ENCODE measurements around the gene KCNIP4.

The KCNIP4 gene

DNA sequence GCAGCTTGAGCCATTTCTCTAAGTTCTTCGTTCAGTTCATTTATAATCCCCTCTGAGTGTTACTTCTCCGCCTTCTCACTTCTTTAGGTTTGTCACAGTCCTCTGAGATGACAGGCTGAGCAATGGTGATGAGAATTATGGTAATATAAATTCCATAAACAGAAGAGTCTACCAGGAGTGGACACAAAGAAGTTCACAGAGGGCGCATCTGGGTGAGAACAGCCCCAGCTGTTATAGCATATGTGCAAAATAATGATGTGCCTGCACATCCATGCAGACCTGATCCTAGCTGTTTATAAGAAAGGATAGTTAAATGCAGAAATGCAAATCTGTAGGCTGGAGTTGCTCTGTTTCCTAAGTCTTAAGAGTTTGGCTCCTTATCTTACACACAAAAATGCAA lies 377.5 kb downstream of the KCNIP4 start:
- no peak for DNase-seq (ENCODE audit: low read depth)

DNA sequence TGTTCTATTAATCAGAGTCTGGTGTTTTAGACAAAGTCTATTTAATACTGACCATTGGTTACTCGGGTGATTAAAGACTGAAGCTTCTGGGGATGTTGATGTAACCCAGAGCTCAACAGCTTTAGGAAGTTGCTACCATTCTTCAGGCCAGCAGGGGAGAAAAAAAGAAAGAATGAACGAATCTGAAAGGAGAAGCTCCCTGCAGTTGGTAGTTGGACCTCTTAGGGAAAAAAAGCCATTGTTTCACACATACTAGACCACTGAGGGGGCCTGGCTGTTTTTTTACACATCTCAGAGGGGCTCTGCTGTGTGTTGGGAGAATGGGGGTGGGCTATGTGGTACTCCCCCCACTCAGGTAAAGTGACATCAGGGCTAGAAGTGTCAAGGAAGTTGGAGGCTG lies 378.9 kb downstream of the KCNIP4 start:
- DNase-seq (ENCODE audit: low read depth), result no peak

DNA sequence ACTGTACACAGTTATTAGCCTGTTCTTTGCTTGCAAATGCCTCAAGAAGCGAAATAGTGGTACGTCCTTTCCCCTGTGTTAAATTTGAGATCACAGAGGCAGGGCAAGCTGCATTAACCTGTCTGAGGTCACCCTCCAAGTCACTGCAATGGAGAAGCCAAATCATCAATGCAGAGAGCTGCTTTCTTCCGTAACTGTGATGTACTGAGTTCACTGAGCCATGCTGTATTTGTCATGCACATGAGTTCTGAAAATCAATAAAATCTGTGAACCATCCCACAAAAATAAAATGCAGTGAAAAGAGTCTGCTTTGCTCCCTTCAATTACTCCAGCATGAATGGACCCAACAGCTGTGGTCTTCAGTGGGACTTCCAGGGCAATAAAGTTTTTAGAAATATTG lies 393.5 kb downstream of the KCNIP4 start:
- DNase-seq (ENCODE audit: low read depth), result no peak

DNA sequence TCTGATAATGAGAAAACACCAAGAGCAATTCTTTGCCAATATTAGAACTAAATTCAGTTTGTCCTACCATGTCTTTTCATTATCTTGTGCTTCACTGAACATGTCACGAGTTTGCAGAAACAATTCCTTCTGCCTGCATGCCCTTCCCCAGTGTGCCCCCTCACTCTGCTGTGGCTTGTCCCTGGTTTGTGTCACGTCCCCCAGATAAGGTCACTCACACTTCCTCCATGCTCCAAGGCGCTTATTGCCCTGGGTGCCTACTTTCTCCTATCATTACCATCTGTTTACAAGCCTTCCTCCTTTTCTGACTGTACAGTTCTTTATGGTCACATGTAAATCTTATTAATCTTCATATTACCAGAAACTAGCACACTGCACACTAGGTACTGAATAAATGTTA lies 394.1 kb downstream of the KCNIP4 start:
- no peak for DNase-seq (ENCODE audit: low read depth)

DNA sequence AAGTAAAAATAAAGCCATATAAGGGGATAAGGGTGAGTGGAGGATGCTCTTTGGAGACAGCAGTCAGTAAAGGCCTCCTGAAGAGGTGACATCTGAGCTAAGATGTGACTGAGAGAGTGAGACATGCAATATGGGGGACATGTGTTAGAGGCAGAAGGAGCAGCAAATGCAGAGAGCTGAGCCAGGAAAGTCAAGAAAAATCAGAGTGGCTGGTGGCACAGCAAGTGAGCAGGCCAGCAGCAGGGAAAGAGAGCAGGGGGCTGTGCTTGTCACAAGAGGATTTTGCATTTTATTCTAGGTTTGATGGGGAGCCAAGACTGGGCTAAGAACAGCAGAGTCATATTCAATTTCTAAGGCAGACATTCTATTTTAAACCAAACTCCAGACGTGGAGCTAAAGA lies 394.5 kb downstream of the KCNIP4 start:
- no peak for DNase-seq (ENCODE audit: low read depth)

DNA sequence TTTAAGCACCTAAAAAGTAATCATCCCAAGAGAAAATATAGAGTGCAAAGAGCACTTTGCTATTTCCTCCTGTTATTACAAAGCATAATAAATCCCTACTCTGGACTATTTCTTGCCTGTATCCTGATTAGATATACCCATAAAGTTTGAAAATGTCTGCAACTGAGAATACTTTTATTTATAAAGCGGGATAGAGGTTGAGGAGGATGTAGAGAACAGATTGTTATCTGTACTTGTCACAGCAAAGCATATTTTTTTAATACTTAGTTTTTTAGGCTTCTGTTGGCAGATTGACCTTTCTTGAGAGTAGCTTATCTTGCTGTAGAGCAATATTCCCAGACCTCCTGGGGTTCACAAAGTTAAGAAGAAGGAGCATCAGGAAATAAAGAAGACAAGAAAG lies 396.1 kb downstream of the KCNIP4 start:
- no peak for DNase-seq (ENCODE audit: low read depth)

DNA sequence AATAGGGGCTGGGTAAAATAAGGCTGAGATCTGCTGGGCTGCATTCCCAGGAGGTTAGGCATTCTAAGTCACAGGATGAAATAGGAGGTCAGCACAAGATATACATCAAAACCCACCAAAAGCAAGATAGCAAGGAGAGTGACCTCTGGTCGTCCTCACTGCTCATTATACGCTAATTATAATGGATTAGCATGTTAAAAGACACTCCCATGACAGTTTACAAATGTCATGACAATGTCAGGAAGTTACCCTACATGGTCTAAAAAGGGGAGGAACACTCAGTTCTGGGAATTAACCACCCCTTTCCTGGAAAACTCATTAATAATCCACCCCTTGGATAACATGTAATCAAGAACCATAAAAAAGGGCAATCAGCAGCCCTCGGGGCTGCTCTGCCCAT lies 403.6 kb downstream of the KCNIP4 start:
- no peak for DNase-seq (ENCODE audit: low read depth)

DNA sequence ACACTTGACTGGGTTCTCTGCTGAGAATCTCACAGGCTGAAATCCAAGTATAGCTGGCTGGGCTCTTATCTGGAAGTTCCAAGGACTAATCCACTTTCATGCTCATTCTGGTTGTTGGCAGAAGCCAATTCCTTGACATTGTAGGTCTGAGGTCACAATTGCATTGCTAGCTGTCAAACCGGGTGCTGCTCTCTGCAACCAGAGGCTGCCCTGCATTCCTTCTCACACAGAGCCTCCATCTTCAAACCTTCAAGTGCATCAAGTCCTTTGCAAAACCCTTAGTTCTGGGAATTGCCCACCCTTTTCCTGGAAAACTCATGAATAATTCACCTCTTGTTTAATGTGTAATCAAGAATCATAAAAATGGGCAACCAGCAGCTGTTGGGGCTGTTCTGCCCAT lies 404.2 kb downstream of the KCNIP4 start:
- no peak for DNase-seq (ENCODE audit: low read depth)

DNA sequence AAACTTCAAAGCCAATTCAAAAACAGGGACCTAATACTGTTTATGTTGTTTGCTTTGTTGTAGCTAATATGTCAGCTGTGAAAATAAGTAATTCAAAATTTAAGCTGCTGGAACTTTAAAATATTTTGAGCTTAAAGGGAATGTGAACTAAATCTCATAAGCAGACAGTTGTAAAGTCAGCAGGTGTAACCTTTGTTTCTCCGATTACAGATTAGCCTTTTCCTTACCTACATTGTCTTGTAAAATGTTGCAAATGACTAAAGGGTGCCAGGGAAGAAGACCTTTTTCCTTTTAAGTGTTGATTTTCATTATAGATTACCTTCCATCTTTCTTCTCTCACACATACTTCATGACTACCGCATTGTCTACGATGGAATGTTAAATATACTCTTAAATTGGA lies 405.1 kb downstream of the KCNIP4 start:
- DNase-seq (ENCODE audit: low read depth), result no peak

DNA sequence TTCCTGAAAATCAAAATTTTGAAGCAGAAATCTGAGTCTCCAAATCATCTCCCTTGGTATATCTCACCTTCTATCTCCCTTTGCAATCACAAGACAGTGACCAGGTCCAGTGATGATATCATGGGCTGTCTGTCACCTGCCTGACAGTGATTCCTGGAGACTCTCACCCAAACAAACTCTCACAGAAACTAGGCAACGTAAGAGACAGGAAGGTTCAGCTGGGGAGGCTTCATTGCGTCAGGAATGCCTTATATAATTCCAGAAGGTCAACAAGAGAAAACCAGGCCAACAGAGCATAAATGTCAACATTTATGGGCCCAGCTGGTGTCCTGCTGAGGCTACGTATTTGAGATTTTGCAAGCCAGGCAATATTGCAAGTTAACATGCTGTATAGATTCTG lies 412.7 kb downstream of the KCNIP4 start:
- DNase-seq (ENCODE audit: low read depth), result no peak

DNA sequence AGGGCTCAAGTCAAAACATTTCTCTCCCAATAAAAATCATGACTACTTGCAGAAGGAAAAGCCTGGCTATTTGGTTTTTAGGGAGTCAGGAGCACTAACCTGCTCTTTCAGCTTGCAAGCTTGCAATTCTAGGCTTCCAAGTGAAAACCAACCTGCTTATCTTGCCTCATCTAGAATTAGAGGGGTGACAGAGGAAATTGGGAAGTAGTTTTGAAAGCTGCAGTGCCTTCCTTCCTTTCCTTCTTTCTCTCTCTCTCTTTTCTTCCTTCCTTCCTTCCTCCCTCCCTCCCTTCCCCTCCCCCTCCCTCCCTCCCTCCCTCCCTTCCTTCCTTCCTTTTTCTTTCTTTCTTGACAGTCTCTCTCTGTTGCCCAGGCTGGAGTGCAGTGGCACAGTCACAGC lies 417.5 kb downstream of the KCNIP4 start:
- DNase-seq (ENCODE audit: low read depth), result no peak

DNA sequence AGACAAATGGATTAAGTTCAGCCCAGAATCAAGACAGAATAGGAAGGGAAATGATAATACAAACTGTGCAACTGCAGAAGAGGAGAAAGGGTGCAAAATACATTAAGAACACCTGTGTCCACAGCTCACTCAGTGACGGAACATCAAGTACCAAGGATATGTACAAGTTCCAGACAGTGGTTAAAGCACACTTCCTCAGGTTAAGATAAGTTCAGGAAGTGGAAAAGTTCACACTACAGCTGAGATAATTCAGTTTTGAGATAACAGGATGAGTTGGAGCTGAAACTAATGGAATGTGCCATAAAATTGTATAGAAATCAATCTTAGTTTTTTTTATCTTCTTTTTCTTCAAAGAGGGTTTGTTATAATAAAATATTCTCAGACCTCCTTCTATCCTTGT lies 419.4 kb downstream of the KCNIP4 start:
- no peak for DNase-seq (ENCODE audit: low read depth)

DNA sequence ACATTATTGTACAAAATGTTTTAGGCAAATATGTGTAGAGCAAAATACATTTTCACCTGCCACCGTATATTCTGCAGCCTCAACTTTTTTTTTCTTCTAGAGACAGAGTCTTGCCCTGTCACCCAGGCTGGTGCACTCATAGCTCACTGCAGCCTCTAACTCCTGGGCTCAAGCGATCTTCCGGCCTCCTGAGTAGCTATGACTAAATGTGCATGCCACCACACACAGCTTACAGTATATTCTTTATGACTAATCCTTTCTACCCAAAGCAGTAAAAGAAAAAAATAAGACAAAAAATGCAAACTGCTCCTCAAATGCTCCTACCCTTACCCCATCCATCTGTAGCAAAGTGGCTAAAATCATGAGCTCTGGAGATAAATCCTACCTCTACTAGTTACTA lies 426.3 kb downstream of the KCNIP4 start:
- no peak for DNase-seq (ENCODE audit: low read depth)

DNA sequence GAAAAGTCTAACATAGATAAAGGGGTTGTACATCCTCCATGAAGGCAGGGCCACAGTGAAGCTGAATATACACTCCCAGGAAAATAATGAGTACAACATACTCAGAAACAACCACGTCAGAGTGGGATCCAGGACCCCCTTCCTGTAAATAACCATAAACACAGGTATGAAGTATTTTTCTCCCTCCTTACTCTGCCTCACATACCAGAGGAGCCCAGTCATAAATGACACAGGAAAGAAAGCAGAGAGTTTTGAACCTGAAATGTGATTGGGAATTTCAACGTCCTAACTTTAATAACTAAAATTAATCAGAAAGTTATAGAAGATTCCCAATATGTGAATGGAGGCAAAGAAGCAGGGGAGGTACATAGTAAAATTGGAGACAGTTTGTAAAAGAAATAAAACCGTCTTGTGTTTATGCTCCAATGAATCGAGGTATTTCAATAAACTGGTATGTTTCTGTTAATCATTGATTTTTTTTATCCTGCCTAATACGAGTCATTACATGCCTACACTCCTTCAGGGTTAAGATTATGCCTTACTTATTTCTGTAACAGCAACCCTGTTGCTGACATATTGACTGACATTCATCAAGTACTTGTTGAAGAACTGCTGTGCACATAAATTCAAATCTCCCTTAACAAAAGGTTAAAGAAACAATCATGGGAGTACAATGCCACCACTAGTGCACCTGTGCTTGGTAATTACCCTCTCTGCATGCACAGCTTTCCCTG lies 431.3 kb downstream of the KCNIP4 start:
- no peak for DNase-seq (ENCODE audit: low read depth)

DNA sequence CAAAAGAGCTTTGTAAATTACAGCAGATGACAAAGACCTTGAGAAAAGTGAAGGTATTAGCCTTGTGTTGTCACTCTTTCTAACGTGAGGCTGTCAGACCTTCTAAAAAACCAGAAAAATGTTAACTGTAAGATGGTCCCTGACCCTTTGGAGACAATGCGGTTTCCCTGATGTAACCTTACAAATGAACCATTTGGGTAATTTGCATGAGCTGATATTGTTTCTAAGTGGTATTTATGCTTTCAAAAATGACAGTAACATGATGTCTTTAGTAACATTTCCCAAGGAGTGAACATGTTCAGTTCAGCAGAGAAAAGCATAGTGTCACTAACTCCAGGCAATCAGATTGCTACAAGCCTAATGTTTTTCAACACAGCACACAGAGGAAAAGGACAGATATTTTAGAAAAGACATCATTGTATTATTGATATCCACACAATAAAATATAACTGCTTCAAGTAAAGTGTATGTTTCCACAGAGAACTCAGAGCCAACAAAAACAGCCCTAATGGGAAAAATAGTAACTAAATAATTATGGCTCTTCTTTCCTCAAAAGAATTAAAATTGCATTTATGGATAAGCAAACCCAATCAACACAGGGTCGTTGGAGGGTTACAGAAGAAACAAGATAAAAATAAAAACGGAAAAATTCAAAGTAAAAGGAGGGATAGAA lies 434.4 kb downstream of the KCNIP4 start:
- DNase-seq (ENCODE audit: low read depth), result no peak

DNA sequence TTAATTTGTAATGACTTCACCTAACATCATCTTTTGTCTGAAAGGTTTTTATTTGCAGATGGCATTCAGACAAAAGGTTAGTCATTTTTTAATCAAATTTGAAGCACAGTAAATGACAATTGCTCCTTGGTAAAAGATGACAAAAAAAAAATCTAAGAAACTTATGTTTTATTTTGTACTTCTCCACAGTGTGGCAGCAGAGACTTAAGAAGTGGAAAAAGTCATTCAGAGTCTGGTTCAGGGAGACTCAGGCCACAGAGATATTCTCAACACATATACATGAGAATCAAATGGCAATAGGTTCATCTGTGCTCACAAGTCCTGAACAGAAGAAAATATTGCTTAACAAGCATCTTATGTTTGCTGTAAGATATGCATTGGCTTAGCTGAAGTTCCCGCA lies 436.2 kb downstream of the KCNIP4 start:
- DNase-seq (ENCODE audit: low read depth), result no peak

DNA sequence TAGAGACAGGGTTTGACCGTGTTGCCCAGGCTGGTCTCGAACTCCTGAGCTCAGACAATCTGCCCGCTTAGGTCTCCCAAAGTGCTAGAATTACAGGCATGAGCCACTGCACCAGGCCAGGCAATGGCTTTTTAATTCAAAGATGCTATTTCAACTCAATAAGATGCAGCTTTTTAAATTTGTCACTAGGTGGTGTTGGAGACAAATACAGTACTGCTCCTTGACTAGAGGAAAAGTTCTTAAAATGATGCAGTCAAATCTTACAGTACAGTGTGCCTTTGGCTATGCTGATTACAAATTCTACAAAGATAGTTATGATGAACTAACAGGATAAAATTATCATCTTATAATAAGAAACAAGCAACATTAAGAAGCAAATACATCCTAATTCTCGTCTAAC lies 441.1 kb downstream of the KCNIP4 start:
- no peak for DNase-seq (ENCODE audit: low read depth)

DNA sequence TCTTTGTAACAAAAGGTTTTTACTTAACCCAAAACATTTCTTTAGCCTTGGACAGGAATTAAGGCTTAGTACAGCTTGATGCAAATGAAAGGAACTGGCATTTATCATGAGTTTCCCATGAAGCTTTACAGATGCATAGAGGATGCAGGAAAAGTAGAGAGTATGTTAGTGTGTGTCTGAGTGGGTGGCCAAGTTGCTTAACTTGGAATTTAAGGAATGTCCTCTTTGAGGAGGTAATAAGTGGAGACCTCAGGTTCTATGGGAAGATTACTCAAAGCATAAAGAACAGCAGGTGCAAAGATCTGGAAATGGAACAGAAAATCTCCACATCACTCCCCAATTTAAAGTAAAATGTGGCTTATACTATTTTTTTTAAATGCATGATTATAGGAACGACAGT lies 457.9 kb downstream of the KCNIP4 start:
- DNase-seq (ENCODE audit: low read depth), result no peak

DNA sequence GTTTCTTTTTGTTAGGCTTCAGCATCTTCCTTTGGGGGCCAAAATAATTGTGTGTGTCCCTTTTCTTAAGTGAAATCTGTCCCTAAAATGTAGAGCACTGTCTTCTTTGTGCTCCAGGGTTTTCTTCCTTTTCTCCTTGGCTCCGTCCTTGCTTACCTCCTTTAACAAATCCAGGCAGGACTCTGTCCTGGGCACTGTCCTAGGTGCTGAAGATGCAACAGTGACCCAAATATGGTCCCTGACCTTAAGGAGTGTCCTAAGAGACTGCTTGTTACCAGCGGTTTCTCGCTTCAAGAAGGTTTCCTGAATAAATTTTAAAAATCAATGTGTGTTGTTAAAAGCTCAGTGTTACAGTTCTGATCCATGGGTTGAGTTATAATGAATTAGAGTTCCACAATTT lies 471.8 kb downstream of the KCNIP4 start:
- no peak for DNase-seq (ENCODE audit: low read depth)

DNA sequence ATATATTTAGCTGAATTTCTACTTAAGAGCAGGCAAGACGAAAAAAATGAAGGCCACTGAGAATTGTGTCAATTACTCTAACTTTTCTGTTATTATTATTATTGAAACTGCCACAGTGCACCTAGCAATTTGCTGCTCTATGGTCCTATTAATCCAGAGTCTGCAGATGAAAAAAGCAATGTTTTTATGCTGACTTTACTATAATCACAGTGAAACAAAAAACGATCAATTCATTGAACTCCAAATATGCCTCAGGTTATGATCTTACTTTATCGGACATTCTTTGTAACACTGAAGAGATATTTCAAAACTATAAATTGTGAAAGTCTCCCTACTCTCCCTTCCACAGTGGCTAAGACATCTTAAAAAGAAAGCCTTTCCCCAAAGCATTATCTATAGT lies 474.4 kb downstream of the KCNIP4 start:
- no peak for DNase-seq (ENCODE audit: low read depth)

DNA sequence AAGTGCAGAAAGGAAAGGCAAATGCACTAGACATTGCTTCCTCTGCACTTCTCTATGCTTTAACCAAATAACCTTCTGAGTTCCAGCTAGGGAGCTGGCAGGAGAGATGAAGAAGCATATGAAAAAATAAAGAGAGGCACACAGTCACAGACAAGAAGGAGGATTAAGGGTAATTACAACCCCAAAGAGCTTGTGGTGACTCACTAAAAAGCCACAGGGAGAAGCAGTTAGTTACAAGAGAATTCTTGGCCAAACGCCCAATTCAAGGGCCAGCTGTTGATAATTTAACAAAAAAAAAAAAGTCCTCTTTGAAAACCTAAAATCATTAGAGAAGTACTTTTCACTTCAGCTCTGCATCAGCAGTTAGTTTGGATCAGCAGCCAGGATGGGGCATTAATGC lies 478.0 kb downstream of the KCNIP4 start:
- no peak for DNase-seq (ENCODE audit: low read depth)

DNA sequence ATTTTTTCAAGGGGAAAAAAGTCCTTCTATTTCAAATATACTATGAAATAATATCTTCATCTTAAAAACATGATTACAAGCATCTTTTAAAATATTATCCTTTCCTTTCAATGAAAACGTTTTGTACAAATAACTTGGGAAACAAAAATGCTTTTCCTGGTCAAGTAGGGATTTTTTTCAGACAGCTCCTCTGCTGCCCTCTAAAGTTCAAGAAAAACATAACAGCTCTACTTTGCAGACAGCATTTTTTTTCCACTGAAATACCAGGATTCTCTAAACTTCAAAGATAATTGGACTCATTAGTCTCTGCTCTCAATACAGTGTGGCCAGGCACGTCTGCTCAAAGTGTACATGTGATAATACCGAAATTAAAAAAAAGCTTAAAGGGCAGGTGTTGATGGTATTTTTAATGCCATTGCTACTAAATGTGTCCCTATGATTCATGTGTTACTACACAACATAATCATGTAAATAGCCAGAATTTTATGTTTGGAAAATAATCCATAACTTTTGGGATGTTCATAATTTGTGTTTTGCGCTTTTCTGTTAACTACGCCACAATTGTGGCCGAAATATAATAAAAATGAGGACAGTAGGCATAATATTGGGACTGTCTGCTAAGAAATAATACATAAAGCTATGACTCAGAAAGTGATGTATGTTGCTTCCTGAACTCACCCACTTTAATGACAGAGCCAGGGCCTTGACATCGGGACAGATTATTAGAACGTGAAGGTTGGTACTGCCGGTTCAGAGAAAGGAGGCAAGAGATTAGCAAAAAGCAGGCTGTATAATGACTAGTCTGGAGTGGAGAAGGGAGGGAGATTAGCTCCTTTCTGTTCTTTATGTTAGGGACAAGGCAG lies 478.9 kb downstream of the KCNIP4 start:
- DNase-seq (ENCODE audit: low read depth), result no peak

DNA sequence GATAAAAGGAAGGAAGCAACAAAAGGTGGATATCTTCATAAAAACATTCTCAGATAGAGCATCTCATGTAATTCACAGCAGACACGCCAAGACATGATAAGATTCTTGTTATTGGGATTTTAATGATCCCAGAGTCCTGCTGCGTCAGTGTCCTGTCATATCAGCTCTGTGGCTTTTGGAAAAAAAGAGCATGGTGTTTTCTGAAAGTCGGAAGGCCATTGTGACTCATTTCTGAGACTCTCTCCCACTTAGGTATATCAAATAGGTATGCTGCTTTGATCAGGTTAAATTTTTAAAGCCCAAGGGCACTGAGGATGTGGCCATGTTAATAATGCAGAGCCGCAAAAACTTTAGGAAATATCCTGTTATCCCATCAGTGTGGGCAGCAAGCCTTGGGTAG lies 481.0 kb downstream of the KCNIP4 start:
- no peak for DNase-seq (ENCODE audit: low read depth)
